Measurements from ENCODE around the gene ZNF408.
"Not testable (repeated sequence)": the region's sequence is repeated elsewhere in the genome, so short reads cannot be mapped to it uniquely, and the experiment has no call there.

Gene ZNF408

DNA sequence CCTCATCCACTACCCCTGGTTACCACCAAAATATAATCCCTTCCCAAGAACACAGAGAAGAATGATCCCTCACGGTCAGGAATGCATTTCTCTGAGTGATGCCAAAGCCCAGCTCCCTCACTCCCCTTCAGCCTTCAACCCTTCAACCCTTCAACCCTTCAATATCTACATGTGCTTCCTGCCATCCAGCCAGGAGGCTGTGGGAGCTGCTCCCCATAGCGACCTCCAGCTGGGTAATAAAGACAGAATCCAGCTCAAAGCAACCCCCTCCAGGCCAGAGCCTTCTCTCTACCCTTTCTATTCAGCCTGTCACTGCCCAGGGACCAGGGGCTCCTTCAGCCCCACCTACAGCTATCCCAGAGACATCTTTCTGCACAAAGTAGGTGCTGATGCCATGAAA lies 3.1 kb upstream of the ZNF408 start:
- no peak for DNase-seq (ENCODE audit: low read depth in 2 of 2)

DNA sequence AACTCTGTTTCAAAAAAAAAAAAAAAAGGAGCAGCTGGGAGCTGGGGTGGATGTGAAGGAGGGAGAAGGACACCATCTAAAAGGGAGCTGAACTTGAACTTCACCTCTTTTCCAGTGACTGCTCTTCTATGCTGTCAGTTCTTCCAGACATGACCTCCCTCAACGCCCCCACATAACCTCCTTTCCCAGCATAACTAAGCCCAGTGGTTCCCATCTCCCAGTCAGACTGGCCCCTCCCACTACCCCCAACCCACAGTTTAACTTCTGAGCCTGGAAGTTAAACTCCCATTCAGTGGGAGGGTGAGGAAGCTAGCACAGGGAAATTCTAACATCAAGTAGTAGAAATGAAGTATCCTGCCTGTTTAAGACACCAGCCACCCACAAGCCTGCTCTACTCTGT lies 2.2 kb upstream of the ZNF408 start:
- DNase-seq (ENCODE audit: low read depth in 2 of 2), result no peak

DNA sequence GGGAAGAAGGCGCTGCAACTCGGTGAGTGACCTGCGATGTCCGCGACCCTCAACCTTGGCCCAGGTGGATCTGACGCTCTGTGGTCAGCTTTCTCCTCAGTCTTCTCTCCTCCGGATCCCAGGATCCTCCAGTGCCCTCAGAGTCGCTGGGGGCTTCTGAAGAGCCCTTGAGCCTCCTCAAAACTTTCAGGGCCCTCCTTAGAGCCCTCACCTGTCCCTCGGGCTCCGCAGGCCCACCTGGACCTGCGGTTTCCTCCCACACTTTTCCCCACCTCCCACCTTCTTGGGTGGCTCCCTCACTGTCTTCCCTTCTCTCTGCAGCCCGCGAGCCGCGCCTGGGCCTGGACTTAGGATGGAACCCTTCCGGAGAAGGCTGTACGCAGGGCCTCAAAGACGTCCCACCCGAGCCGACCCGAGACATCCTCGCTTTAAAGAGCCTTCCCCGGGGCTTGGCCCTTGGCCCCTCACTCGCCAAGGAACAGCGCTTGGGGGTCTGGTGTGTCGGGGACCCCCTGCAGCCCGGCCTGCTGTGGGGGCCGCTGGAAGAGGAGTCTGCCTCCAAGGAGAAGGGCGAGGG lies 335 bp downstream of the ZNF408 start:
- DNase-seq (ENCODE audit: low read depth in 2 of 2), result no peak

DNA sequence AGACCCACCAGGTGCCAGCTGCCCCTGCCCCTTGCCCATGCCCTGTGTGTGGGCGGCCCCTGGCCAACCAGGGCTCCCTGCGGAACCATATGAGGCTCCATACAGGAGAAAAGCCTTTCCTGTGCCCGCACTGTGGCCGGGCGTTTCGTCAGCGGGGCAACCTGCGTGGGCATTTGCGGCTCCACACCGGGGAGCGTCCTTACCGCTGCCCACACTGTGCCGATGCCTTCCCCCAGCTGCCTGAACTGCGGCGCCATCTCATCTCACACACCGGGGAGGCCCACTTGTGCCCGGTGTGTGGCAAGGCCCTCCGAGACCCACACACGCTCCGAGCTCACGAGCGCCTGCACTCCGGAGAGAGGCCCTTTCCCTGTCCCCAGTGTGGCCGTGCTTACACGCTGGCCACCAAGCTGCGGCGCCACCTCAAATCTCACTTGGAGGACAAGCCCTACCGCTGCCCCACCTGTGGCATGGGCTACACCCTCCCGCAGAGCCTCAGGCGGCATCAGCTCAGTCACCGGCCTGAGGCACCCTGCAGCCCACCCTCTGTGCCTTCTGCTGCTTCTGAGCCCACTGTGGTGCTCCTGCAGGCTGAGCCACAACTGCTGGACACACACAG lies 4.3 kb downstream of the ZNF408 start:
- no peak for DNase-seq (ENCODE audit: low read depth in 2 of 2)

DNA sequence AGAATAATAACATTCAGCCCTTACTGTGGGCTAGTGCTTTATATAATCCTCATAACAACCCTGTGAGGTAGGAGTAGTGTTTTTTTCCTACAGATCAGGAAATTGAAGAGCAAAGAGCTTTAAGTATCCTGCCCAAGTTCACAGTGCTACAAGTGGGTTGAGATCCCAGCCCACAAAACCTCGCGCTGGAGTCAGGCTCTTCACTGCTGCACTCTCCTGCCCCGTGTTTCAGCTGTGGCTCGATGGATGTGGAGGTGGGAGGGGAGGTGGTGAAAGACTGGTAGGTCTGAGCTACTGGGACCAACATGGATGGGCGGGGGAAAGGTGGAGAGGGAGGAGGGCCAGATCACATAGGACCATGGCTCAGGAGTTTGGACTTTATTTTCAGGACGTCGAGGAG lies 6.1 kb downstream of the ZNF408 start:
- no peak for DNase-seq (ENCODE audit: low read depth in 2 of 2)

DNA sequence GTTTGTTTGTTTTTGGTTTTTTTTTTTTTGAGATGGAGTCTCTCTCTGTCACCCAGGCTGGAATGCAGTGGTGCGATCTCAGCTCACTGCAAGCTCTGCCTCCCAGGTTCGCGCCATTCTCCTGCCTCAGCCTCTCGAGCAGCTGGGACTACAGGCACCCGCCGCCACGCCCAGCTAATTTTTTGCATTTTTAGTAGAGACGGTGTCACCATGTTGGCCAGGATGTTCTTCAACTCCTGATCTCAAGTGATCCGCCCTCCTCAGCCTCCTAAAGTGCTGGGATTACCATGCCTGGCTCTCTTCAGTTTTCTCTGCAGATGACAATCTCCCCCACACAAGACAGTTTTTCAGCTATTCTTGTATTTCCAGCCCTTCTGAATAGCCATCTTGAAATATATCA lies 8.5 kb downstream of the ZNF408 start:
- DNase-seq (ENCODE audit: low read depth in 2 of 2), result not testable (repeated sequence)

DNA sequence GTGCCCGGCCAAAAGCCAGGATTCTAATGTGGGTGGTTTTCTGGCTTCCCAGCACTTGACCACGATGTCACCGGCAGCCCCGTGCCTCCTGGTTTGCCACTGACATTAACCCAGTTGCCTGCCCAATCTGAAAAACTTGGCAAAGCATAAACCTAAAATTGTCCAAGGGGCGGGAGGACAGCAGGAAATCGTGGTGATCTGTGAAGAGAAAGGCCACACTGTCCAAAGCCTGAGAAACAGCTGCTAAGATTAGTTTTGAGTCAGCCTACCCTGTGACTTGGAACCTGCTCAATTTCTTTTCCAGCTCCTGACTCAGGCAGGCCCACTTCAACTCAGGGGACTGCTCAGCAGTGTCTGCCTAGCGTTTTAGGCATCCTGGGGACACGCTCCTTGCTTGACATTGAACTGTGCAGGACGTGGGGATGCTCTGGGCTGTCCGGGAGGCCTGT lies 10.0 kb downstream of the ZNF408 start:
- DNase-seq (ENCODE audit: low read depth in 2 of 2), result no peak

DNA sequence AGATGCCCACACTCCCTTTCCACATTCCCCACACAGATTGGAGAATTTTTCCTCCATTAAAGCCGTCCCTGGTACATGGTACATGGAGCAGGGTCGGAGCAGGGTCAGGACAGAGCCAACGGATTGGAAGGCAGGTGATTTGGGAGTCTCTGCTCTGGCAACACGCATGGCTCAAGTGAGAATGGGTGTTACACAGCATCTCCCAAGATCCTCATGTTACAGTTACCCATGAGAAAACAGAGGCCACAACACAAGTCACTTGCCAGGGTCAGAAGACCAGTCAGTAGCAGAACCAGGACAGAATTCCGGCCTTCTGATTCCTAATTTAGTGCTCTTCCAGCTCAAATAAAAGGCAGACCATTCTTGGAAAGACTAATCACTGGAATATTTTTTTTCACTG lies 10.5 kb downstream of the ZNF408 start:
- DNase-seq (ENCODE audit: low read depth in 2 of 2), result no peak

DNA sequence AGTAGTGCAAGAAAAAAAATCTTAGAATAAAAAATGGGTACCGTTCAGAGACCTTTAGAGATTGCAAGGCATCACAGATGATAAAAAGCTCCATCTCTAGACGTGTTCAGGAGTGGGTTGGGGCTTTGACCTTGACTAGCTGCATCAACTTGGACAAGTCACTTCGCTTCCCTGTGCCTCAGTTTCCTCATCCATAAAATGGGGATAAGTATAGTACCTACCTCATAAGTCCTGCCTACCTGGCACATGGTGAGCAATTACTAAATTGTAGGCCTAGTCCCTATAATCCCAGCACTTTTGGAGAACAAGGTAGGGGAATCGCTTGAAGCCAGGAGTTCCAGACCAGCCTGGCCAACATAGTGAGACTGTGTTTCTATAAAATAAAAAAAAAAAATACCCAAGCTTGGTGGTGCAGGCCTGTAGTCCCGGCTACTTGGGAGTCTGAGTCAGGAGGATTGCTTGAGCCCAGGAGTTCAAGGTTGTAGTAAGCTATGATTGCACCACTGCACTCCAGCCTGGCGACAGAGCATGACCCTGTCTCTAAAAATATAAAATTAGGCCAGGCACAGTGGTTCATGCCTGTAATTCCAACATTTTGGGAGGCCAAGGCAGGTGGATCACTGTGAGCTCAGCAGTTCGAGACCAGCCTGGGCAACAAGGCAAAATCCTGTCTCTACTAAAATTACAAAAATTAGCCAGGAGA lies 12.2 kb downstream of the ZNF408 start:
- DNase-seq (ENCODE audit: low read depth in 2 of 2), result no peak

DNA sequence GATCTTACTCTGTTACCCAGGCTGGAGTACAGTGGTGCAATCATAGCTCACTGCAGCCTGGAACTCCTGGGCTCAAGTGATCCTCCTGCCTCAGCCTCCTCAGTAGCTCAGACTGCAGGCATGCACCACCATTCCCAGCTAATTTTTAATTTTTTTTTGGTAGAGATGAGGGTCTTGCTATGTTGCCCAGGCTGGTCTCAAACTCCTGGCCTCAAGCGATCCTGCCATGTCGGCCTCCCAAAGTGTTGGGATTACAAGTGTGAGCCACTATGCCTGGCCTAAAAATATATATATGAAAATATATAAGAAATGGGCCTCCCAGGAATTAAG lies 17.0 kb downstream of the ZNF408 start:
- not testable (repeated sequence) for DNase-seq (ENCODE audit: low read depth in 2 of 2)

DNA sequence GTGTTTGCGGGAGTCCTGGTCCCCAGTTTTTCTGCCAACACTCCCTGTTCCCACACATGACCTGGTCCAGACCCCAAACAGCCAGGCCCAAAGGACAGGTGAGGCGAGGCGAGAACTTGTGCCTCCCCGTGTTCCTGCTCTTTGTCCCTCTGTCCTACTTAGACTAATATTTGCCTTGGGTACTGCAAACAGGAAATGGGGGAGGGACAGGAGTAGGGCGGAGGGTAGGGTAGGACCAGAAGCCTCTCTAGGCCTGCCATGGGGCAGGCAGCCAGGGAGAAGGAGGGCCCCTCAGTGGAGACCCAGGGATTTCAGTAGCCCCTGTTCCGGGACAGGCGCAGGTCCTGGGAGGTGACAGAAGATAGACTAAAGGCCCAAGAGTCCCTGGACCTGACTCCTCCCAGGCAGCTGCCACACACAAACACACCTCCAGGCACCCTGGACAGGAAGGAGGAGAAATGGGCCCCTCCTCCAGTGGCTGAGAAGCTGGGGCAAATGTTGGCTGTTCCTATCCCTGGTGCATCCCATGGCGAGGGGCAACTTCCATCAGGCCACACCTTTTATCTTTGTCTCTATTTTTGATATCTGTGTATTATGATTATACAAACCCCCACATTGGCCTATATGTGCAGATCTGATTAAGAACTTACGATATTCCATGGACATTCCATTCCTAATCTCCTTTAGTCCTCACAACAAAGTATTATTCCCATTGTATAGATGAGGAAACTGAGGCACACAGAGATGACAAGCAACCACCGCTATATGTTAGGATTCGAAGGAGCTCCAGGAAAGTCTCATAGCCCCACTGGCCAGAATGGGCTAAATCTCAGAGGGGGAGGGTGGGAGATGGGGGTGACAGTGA lies 17.6 kb downstream of the ZNF408 start:
- DNase-seq (ENCODE audit: low read depth in 2 of 2), result no peak

DNA sequence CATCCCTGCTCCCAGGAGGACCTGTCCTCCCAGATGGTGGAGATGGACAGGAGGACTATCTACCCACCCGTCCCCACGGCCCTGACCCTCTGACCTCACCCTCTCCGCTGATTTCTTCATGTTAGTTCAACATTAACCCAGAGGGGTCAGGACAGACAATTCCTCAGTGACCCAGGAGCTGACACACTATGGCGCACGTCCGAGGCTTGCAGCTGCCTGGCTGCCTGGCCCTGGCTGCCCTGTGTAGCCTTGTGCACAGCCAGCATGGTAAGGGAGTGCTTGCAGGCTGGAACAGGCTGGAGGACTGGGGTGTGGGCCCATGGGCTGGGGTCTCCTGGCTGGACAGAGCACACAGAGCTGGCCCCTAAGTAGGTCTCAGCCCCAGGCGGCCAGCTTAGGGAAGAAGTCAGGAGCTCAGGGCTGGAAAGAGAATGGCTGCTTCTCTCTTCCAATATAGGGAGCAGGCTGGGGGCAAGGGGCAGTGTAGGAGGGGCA lies 18.3 kb downstream of the ZNF408 start, which contains the start of gene F2:
Gene F2 (plus strand): TSS at position 166 of the 495 bp plus-strand sequence. CDS start 23 bp downstream, at position 189.
- DNase-seq (ENCODE audit: low read depth in 2 of 2), result no peak

DNA sequence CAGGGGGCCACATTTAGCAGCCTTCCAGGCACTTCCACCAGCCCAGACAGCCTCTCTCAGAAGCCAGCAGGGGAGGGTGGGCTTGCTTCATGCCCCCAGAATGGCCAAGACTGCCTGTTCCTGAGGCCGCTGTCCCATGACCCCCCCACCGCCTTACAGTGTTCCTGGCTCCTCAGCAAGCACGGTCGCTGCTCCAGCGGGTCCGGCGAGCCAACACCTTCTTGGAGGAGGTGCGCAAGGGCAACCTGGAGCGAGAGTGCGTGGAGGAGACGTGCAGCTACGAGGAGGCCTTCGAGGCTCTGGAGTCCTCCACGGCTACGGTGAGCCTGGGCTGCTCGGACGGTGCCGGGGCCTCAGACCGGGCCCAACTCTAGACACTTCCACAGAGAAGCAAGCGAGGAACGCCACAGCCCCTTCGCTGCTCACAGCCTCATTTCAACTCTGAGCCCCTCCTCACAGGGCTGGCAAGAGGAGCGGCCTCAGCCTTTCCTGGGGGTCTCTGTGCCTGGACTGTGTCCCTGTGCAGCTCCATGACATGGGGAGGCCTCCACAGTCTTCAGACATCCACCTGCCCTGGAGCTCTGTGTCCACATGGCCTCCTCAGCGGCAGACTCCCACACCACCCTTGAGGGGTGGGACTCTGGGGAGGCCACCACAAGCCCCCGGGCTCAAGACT lies 18.9 kb downstream of the ZNF408 start:
- DNase-seq (ENCODE audit: low read depth in 2 of 2), result no peak

DNA sequence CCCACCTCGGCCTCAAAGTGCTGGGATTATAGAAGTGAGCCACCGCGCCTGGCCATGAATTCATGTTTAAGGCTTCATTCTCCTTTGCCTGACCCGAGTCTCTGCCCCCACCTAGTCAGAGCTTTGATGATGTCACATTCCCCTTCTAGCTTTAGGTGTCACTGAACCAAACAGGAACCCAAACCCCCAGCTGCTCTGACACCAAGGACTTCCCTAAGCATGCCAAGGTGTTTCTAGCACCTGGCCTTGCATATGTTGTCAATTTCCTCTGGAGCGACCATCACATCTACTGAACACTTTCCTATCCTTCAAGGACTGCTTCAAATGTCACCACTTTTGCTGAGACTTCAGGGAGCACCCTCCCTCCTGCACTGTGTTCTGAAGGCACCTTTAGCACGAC lies 20.5 kb downstream of the ZNF408 start:
- no peak for DNase-seq (ENCODE audit: low read depth in 2 of 2)

DNA sequence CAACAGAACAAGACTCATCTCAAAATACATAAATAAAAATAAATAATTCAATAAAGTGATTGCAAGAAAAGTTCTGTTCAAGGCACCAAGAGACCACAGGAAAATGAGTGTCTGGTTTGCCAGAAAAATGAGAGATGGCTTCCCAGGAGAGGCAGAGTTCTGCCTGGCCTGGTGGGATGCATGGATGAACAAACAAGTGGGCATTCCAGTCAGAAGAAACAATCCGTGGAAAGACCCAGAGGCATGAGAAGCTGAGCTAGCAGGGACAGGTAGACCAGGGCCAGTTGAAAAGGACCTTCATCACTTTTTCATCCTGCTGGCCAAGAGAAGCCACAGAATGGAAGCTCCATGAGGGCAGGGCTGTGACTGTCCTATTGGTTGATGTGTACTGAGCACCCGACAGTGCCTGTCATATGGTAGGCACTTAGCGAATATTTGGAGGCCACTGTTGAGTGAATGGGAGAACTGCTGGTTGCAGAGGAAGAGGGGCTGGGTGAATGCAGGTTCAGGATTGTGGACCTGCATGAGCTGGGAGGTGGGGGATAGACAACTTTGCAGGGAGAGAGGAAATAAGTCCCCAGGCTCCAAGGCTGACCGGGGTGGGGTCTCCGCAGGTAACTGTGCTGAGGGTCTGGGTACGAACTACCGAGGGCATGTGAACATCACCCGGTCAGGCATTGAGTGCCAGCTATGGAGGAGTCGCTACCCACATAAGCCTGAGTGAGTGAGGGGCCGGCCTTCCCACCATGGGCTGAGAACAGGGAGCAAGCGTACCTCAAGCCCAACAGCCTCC lies 21.9 kb downstream of the ZNF408 start:
- DNase-seq (ENCODE audit: low read depth in 2 of 2), result no peak

DNA sequence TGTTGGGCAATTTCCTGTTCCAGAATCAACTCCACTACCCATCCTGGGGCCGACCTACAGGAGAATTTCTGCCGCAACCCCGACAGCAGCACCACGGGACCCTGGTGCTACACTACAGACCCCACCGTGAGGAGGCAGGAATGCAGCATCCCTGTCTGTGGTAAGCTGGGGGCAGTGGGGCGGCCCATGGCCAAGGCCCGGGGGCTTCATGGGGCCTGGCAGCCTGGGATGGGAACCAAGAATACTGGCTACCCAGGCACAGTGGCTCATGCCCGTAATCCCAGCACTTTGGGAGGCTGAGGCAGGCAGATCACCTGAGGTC lies 22.5 kb downstream of the ZNF408 start:
- DNase-seq (ENCODE audit: low read depth in 2 of 2), result no peak

DNA sequence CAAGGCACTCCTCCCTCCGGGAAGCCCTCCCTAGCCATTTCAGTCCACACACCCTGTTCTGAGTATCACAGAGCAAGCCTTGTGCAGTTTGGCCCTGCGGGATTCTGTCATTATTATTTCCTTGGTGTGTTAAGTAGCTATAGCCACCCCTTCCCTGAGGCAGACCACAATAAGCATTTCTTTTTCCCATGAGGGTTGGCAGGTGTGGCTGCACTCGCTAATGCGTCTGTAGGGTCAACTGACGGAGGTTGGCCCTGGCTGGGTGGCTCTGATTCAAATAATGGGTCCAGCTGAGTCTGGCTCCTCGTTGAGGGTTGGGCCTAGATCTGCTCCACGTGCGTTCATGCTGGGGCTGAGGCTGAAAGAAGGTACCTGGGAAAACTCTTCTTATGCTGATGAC lies 23.3 kb downstream of the ZNF408 start:
- no peak for DNase-seq (ENCODE audit: low read depth in 2 of 2)

DNA sequence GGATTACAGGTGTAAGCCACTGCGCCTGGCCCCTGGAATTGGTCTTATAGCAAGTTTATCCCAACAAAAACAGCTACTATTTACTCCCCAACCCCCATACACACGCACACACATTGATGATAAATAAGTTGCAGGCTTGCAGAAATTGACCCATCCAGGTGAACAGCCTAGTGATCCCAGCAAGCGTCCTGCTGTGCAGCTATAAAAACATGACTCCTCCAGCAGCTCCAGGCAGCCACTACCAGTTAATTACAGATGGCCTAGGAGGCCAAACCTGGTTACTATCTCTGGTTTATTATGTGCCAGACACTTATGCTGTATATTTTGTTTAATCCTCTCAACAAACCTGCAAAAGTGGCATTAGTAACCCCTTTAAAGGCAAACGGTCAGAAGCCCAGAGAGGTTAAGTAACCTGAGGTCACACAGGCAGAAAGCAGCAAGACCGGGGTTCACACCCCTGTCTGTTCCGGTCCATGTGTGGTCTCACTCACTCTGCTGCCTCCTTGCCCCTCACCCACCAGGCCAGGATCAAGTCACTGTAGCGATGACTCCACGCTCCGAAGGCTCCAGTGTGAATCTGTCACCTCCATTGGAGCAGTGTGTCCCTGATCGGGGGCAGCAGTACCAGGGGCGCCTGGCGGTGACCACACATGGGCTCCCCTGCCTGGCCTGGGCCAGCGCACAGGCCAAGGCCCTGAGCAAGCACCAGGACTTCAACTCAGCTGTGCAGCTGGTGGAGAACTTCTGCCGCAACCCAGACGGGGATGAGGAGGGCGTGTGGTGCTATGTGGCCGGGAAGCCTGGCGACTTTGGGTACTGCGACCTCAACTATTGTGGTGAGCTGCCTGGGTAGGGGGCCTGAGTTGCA lies 24.7 kb downstream of the ZNF408 start:
- no peak for DNase-seq (ENCODE audit: low read depth in 2 of 2)

DNA sequence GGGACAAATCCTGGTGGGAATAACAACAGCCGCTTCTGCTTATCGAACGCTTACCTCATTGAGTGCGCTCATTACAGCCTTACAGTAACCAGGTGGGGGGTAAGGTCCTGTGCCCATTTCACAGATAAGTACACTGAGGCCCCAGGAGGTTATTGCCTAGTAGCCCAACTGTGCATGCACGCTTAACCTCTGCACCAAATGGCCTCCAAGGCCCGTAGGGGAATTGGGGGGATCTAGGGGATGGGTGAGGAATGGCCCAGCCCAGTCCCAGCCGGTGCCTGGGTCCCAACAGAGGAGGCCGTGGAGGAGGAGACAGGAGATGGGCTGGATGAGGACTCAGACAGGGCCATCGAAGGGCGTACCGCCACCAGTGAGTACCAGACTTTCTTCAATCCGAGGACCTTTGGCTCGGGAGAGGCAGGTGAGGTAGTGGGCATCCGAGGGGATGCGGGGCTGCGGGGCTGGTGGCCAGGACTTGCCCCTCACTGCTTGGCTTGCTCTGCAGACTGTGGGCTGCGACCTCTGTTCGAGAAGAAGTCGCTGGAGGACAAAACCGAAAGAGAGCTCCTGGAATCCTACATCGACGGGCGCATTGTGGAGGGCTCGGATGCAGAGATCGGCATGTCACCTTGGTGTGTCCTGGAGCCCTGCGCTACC lies 25.5 kb downstream of the ZNF408 start:
- DNase-seq (ENCODE audit: low read depth in 2 of 2), result no peak
